ENCODE data around the gene TUBGCP5. TPM values are rescaled to one million over a fixed set of nuclear protein-coding genes. Genes with fewer than 3 reads are reported as not detected.

Gene TUBGCP5
- total and polyA plus RNA-seq, 10 of the 15 experiments (the other 5 are each of a cell fraction or from before 2014, with no cell fraction given) = 6.4 to 29.2 (median 20.2) TPM

GRCh38 chr15:22989576-22990477 is 49.5 kb downstream of the TUBGCP5 start:
- no peaks in the 10 kb centered on the region for H3K27me3 ChIP-seq (replicated peaks in 1 of 2; ENCODE audit: control insufficient read depth in 2 of 2, insufficient read depth in 2 of 2, low read length in 1 of 2)
- ChIA-PET RAD21 (ENCODE audit: unreplicated experiment) (no interaction called here), SMC1A (ENCODE audit: uncharacterized antibody, unreplicated experiment) (no interaction called here), CTCF (interaction anchor here (0.9 kb wide), 1 partner anchor 47 kb away, joined by 3 read pairs; no protein-coding TSS in a partner anchor), POLR2A (no interaction called here)
- intact Hi-C loops (cut with micrococcal nuclease; ENCODE audit: unreplicated experiment) = no loop called here
- H3K9me3 ChIP-seq (replicated peaks; ENCODE audit: control insufficient read depth, insufficient read depth, low read length) = no peaks in the 10 kb centered on the region
- H3K4me1 ChIP-seq (ENCODE audit: control insufficient read depth, insufficient read depth, low read length) = no peaks in the 10 kb centered on the region
- H4K20me1 ChIP-seq (ENCODE audit: control insufficient read depth, insufficient read depth) = no peaks in the 10 kb centered on the region
- DNase-seq (ENCODE audit: low read depth, low spot score) = no peak
- H3K79me2 ChIP-seq (ENCODE audit: control insufficient read depth, insufficient read depth, low read length) = no peaks in the 10 kb centered on the region
- no peak for ATAC-seq
- no peak for FAIRE-seq
- in situ Hi-C loops (cut with MboI) = no loop called here
- TF ChIP-seq CBX5 (IDR thresholded peaks at IDR 0.05; ENCODE audit: low read depth) (no peak), POLR2AphosphoS2 (IDR thresholded peaks at IDR 0.05; ENCODE audit: low read depth, low read length) (no peak), CBFB (IDR thresholded peaks at IDR 0.05; ENCODE audit: low read depth) (no peak), NFYB (IDR thresholded peaks at IDR 0.05; ENCODE audit: insufficient read depth, low read depth, low read length) (no peak), E2F8 (IDR thresholded peaks at IDR 0.05; ENCODE audit: low read depth, partially characterized antibody) (no peak), STAT1 (conservative IDR thresholded peaks at IDR 0.05) (no peak)
- H3K4me2 ChIP-seq (ENCODE audit: control insufficient read depth, insufficient read depth) = no peak overlapping the region
- BruUV-seq (replicated peaks) = no TSS peak
- H2AFZ ChIP-seq (ENCODE audit: control insufficient read depth, low read depth, low read length) = no peak overlapping the region
- H3K9ac ChIP-seq (ENCODE audit: control insufficient read depth, insufficient read depth, low read length) = no peak overlapping the region
- H3K36me3 ChIP-seq (ENCODE audit: control insufficient read depth in 2 of 2, insufficient read depth in 2 of 2, low read length in 1 of 2) = no peaks in the 10 kb centered on the region
- 67% methylated on average over 7 of the region's 7 CpGs for WGBS (ENCODE audit: insufficient coverage, insufficient replicate concordance, low lambda C conversion rate, missing lambda C conversion rate)
- no peak overlapping the region for H3K27ac ChIP-seq (ENCODE audit: control insufficient read depth, insufficient read depth)
- H3K4me3 ChIP-seq = no peak overlapping the region
